NCI-H2029 treated with DMSO at 0.1 percent for 48 hours (cell line): Measurements from ENCODE around the gene CACNA1B.
"Not testable (repeated sequence)": the region's sequence is repeated elsewhere in the genome, so short reads cannot be mapped to it uniquely, and the experiment has no call there.

ENCODE experiments used
- DNase-seq: peaks from one replicate; lab custom pipeline; 2025; lab: John Stamatoyannopoulos, UW

Gene CACNA1B

DNA sequence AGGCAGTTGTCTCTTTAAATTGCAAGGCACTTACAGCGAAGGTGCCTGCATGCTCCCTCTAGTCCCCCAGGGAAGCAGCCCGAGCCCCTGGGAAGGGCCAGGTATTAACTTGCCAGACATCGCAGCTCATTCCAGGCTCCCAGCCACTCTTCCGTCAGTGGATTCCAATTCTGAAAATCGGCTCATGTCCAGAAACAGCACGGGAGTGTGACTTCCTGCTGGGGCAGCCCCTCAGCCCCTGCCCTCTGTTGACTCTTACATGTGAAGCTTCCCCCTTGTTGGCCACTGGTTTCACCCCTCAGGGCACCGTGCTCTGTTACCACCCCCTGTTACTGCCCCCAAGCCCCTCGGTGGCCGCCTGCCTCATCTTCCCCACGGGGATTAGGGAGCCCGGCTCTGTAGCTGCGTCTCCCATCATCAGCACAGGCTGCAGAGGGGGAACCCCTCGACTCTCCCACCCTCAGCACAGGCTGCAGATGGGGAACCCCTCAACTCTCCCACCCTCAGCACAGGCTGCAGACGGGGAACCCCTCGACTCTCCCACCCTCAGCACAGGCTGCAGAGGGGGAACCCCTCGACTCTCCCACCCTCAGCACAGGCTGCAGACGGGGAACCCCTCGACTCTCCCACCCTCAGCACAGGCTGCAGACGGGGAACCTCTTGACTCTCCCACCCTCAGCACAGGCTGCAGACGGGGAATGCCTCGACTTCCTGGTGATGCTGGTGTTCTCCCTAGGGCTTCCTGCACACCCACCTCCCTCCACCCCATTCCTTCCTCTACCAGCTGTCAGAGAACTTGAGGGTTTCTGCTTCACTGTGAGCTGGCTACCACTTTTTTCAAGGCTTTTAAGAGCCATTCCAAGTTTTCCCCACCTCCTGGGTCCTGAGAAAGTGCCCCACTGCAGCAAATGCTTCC is 11.1 kb upstream of the CACNA1B start:
- no peak for DNase-seq

DNA sequence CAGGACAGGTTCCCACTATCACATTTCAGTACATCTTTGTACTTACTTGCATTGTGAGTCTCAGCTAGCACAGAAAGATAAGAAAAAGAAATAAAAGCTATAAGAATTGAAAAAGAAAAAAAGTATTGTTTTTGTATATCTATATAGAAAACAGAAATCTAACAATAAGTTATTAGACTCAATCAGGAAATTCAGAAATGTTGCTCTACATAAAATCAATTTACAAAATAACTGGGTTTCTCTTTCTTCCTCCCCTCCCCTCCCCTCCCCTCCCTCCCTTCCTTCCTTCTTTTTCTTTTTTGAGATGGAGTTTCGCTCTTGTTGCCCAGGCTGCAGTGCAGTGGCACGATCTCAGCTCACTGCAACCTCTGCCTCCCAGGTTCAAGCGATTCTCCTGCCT is 7.2 kb upstream of the CACNA1B start:
- DNase-seq = no peak

DNA sequence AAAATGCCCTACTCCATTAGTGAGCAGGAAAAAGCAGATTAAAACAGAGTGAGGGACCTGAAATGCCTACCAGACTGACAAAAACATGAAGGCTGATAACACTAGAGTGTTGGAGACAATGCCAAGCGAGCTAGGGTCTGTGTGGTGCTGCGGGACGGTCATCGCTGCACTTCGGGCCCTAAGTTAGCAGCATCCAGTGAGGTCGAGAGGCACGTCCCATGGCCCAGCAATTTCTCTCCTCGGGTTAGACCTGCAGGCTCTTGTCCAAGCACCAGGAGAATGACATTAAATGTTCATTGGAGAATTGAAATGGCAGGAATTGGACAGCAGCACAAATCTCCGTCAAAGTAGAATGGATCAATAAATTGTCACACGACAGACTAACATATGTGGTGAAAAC is 5.3 kb upstream of the CACNA1B start:
- DNase-seq = no peak

DNA sequence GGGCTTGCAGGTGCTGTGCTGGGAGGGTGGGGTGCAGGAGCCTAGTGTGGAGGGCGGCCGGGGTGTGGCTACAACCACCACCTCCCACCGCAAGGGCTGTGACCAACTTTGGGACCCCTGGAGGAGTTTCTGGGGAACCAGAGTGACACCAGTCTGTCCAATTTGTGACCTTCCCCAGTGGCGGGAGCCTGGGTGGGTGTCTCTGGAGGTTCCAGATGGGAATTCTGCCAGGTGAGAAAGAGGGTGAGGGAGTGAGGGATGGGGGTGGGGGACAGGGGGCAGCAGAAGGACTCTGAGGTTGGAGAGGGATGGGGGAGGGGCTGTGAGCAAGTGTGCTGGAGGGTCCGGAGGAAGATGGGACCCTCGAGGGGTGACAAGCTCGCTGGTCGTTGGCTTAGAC is 4.2 kb upstream of the CACNA1B start:
- no peak for DNase-seq

DNA sequence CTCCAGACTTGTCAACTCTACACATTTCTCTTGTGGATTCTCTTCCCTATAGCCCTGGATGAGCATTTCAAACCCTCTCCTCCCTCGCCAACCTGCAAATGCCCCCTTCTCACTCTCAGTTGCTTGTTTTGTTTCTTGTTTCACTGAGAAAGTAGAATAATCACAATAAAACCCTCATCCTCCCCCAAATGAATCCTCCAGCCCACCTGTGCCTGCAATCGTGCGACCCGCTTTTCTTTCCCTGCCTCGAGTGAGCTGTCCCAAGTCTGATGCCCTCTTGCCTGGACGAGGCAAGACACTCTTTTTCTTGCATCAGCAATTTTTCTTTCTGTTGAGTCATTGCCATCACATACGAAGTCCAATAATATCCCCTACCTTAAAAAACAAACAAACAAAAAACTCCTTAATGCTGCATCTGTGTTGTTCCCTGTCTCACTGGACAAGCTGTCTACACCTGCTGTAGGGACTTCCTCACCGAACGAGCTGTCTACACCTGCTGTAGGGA is 3.7 kb upstream of the CACNA1B start:
- no peak for DNase-seq

DNA sequence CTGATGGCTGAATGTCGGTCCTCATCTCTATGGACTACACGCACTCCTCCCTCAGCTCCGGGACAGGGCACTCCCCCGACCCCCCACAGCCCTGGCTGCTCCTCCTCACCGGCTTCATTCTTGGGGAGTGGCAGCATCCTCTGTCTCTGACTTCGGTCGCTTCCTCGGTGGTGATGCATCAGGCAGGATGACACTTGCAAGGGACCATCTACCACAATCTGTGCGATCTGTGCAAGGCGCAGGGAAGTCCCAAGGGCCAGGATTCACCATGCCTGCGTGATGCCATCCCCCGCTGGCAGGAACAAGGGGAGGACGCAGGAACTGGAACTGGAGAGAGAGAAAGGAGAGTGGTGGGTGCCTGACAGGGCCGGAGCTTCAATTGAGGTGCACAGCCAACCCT is 2.2 kb upstream of the CACNA1B start:
- no peak for DNase-seq

DNA sequence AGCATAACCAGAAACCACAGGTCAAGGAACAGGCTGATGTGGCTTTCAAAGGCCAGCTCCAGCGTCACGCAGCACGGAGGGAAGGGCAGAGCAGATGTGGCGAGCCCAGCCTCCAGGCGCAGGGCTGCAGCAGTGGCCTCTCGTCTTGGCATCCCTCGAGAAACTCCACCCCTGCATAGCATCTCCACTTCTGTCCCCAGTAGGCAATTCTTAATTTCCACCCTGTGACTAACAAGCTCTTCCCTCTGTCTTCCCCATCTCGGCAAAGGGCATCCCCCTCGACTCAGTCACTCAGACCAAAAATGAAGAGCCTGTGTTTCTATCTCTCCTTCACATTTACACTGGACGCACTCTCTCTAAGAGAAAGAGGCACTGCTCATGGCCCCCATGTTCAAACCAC is 1.7 kb upstream of the CACNA1B start:
- DNase-seq = no peak

DNA sequence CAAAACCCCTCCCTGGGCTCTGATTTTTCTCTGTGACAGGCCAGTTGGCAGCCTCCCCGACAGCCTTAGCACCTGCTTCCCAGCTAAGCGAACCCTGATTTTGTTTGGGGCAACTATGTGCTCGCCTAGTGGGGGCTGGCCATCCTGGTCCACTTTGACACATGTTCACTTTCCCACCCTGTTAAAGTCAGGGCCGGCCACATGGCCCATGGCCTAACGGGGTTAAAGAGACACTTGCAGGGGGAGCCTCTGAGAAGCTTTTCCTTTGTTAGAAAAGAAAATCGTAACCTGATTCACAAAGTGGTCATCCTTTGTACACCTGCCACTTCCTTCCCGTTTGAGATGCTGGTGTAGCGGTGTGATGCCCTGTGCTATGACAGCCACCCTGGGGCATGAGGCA is 1.3 kb upstream of the CACNA1B start:
- no peak for DNase-seq

DNA sequence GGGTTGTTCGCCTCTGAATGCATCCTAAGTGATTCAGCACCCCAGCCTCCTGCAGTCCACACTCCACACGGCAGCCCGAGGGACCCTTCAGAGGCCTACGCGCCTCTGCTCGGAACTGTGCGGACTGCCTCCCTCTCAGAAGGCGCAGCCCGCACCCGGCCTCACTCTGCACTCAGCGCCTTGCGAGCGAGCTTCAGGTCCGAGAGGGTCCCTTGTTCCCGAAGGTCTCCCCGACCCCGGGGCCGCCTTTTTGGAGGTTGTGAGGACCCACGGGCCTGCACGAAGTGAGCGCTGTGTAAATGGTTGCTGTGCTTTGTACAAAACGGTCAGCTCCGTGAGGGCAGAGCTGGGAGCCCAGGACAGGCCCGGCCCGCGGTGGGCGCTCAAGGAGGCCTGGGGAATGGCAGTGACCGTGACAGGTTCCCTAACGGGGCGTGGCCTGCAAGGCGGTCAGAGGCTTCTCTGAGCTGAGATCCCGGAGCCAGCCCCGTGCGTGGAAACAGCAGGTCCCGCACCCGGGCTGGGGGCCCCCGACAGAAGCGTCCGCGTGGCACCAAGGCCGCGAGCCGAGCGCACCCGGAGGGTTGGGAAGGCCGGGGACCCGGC is 698 bp upstream of the CACNA1B start:
- no peak for DNase-seq

DNA sequence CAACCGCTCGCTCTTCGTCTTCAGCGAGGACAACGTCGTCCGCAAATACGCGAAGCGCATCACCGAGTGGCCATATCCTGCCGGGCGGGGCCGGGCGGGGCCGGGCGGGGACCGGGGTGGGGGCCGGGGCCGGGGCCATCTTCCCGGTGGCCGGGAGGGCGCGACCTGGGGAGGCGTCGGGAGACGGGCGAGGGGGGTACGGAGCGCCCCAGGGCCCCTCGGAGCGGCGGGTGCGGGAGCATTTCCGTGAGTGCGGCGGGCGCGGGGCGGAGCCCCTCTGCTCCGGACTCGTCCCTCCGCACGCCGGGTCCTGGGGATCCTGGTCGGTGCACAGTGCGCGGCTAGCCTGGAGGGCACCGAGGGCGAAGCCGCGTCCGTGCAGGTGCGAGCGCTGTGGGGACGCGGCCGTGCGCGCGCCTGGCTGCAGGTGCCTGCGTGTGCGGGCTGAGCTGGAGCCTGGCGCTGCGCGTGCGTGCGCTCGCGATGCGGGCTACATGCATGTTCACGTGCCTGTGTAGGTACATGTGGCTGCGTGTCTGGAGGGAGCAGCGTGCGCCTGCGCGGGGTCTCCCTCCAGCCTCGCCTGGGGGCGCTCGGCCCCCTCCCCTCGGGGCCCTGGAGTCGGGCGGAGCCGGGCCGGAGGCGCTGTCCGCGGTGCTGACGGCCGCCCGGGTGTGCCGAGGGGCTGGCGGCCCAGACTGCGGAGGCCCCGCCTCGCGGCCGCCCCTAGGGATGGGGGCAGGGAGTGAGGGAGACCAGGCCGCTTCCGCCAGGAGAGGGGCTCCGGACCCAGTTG is 762 bp downstream of the CACNA1B start:
- DNase-seq = no peak

DNA sequence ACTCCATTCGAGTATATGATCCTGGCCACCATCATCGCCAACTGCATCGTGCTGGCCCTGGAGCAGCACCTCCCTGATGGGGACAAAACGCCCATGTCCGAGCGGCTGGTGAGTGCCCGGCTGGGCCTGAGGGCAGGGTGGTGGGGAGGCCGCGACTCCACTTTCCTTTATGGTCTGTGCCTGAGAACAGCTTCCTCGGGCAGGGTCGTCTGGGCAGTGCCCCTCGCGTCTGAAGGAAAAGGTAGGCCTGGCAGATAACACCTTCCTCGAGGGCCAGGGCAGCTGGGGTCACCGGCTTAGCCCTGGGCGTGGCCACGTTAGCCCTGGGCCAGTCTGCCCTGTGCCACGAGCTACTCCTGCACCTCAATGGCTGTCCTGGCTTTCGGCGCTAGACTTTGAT is 1.5 kb downstream of the CACNA1B start:
- DNase-seq = no peak

DNA sequence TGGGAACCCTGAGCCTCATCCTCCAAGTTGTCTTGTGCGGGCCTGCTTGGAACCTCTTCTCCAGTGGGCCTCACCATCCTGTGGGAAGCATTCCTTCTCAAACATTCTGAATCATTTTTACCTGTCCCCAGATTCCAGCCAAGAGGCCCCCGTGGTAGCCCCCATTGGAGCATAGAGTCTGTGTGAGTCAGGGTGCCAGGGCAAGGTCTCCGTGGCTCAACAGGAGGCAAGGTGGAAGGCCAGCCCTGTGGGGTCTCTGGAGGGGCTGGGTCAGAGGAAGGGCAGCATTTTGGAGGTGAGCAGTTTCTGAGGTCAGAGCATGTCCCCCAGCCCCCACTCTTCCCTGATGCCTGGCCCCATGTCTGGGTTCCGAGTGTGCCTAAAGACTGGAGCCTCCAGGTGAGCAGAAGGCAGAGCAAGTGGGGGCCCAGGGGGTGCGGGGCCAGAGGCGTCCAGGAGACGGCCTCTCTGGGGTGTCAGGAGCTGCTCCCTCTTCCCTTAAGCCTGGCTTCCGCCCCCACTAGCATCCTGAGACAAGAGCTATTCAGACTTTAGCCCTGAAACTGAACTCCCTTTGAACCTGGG is 2.1 kb downstream of the CACNA1B start:
- DNase-seq = no peak

DNA sequence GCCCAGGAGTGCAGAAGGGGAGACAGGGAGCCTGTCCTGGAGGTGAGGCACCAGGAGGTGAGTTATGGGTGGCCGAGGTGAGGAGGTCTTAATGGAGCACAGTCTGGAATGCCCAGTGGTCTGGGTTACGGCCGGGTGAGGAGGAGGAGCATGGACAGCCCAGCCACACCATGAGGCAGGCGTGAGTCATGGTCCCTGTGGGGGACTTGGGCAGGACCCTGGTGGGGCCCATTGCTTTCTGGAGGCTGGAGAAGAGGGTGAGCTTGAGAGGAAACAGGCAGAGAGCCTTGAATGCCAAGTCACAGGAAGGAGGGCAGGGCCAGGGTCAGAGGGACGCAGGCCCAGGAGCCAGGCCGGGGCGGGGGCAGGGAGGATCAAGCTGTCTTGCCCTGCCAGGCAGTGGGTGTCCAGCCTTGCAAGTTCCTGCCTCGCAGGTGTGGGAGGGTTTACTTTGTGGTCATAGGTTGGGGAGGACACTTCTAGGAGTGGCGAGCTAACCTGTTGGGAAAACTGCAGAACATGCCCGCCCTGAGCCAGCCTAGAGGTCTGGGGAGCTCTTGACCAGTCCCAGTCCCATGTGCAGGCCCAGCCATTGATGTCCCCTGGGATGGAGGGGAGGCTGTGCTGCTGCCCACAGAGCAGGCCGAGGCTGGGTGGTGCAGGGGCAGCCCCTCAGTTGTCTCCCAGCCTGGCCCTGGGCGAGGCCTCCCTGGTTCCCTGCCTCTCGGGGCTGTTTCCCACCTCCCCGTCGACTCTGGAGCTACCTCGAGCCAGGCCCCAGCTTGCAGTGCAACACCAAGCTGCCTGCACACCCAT is 2.8 kb downstream of the CACNA1B start:
- DNase-seq = no peak

DNA sequence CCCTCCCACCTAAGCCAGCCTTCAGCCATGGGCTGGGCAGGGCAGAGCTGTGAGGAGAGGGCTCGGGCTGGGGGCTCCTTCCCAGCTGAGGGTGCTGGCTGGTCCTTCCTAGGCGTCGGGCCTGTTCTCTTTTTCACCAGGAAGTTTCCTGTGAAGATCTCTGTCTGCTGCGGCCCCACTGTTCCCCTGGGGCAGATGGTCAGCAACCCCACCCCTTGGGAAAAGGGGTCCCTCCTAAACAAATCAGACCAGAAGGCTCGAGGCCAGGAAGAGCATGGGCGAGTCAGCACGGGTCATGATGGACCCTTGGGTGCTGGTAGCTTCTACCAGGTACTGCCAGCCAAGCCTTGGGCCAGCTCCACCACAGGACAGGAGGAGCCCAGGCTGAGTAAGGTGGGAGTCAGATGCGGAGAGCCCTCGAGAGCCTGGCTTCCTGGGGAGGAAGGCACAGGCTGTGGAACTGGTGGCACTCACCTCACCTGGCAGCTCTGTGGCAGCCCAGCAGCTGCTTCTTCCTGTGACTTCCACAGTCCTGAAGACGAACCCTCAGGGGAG is 3.5 kb downstream of the CACNA1B start:
- no peak for DNase-seq

DNA sequence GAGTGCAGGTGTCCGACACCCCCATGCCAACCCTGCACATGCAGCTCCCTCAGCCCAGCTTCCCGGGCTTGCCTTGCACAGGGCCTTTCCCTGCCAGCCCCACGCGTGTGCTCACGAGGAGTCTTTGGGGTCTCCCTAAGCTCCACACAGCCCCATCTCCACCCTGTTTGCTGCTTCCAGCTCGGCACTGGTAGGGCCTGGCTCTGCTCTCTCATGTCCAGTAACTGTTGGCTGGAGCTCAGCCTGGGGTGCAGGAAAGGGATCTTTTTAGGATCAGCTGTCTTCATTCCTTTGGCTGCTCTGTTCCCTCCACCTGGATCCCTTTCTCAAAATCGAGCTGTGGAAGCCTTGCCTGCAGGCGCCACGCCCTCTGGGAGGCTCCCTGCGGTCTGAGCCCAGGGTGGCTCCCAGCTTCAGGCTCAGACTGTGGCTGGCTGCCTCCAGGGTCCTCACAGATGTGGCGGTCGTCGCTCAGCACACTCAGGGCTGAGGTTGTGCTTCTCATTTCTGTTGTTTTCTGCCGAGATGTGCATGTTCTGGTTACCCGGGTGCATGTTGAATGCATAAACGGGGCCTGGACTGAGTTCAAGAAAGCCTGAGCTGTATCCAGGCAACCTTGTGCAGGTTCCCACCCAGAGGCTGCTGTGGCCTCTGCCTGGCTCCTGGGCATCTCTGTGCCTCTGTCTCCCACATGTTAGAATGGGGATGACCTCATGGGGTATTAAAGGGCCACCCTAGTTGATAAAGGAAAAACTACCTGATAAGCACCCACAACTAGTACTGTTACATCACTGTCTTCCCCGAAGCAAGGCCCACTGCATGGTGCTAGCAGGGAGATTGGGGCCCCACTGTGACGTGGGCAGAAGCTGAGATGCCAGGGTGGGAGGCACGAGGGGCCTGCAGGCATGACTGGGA is 4.3 kb downstream of the CACNA1B start:
- DNase-seq = no peak

DNA sequence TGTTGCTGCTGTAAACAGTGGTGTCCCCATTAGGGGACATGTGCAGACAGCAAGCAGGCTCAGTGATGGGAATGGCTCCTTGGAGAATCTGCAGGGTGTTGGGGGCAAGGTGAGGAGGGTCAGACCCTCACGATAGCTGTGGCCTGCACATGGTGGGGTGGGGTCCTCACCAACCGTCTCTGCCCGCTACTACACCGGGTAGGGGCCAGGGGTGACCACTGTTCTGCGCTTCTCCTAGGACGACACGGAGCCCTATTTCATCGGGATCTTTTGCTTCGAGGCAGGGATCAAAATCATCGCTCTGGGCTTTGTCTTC is 4.9 kb downstream of the CACNA1B start:
- no peak for DNase-seq

DNA sequence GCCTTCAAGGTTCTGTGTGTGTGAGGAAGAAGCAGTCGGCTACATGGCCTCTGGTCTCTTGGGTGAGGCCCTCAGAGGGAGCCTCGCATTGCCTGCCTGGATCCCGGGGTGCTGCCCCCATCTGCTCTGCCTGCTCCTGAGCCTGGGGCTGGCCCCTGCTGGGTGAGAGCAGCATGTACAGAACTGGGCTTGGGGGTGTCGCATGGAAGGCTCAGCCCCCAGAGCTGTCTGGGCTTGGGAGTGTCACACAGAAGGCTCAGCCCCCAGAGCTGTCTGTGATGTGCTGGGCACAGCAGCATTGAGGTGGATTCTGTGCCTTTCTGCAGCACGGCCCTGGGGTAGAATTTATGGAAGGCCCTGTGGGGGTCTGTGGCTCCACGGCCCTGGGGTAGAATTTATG is 6.4 kb downstream of the CACNA1B start:
- not testable (repeated sequence) for DNase-seq

DNA sequence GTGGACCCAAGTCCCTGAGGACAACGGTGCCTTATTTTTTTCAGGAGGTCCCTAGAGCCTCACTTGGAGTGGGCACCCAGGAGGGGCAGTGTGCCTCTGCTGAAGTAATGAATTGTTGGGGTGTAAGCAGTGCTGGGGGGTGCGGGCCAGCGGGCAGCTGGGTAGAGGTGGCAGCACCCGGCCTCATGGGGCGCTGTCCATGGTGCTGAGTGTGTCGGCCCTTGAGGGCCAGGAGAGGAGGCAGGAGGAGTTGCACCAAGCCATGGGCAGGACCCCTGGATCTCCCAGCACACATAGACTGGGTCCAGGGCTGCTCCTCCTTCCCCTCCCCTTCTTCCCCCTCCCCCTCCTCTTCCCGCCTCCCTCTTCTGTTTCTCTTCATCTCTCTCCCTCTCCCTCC is 7.0 kb downstream of the CACNA1B start:
- not testable (repeated sequence) for DNase-seq

DNA sequence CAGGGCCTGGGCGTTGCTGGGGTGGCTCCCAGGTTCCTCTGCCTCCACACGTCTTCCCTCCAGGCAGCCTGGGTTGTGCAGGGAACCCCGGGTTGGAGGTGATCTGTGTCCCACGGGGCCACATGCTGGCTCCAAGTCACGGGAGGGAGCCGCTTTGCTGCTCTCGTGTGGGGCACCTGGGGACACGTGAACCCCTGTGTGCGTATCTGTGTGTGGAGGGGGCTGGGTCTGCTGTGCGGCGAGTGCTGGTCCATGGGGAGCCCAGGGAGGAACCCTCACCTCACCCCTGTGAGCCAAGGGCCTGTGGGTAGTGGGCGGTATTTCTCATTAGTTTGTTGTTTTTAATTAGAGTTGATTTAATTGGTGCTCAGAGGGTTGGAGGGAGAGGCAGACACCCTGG is 7.5 kb downstream of the CACNA1B start:
- not testable (repeated sequence) for DNase-seq

DNA sequence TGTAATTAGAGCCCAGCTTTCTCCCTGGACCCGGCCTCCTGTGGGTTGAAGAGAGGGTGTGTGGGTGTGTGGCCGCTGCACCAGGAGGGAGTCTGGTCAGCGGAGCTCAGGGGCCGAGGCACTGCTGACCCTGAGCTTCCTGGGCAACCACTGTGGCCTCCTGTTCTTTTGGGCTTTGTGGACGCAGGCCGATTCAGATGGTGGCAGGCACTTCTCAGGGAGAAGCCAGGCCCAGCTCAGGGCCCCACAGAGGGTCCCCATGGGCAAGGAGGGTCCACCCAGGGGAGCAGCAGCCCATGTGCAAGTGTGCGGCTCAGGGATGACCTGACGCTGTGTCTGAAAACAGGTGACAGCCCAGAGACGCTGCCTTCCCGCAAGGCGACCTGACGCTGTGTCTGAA is 11.0 kb downstream of the CACNA1B start:
- DNase-seq = not testable (repeated sequence)
